ENCODE measurements around the gene CMIP.

DNA sequence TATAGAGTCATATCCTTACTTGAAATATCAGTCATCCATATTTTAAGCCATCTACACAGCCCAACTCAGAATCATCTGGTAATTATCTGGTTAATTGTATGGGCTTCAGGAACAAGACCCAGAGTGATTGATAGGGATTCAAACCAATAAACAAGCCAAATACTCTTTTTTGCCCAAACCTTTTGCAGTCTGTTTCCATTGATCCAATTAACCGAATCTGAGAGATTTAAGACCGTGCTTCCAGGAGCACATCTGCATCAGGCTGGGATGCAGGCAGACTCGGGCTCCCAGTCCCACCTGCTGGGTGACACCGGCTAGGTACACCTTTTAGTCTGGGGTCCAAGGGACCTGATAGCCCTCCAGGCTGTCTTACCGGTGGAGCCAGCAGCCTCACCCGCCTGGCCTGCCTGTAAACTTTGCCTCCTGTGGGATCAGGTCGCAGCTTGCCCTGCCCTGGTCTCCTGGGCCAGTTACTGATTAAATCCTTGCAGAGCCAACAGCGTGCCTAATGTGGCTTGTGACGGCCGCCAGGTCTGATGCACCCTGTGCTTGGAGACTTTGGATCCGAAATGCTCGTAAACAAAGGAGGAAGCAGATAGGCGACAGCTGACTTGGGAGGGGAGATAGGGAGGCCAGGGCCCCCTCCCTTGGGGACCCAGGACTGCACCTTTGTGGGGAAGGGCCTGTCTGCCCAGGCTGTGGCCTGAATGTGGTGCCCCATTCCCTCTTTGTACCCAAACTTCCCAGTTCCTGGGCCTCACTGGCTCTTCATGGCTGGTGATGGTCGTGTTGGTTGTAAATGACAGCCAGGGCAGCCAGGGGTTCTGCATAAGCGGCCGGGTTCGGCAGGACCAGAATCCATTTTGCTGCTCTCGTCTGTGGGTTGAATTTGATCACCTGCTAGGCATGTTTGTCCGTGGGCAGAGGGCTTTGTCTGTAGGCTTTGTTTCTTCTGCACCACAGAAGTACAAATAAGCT lies 3.8 kb downstream of the CMIP start:
- TF ChIP-seq, protein P1, sequence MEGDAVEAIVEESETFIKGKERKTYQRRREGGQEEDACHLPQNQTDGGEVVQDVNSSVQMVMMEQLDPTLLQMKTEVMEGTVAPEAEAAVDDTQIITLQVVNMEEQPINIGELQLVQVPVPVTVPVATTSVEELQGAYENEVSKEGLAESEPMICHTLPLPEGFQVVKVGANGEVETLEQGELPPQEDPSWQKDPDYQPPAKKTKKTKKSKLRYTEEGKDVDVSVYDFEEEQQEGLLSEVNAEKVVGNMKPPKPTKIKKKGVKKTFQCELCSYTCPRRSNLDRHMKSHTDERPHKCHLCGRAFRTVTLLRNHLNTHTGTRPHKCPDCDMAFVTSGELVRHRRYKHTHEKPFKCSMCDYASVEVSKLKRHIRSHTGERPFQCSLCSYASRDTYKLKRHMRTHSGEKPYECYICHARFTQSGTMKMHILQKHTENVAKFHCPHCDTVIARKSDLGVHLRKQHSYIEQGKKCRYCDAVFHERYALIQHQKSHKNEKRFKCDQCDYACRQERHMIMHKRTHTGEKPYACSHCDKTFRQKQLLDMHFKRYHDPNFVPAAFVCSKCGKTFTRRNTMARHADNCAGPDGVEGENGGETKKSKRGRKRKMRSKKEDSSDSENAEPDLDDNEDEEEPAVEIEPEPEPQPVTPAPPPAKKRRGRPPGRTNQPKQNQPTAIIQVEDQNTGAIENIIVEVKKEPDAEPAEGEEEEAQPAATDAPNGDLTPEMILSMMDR (IDR thresholded peaks at IDR 0.05) = peak in 1 of 6 experiments; percentile 2
- peak; percentile 97 to 98 for TF ChIP-seq POLR2A (IDR thresholded peaks at IDR 0.05)

All from Peyer's patch (tissue), 4 donors.